Measurements from ENCODE around the gene LRRC34.

Gene LRRC34

GRCh38 chr3:169822091-169822490 lies 9.4 kb upstream of the LRRC34 start:
- DNase-seq (ENCODE audit: low read depth) = no peak
- TF ChIP-seq CTCF (conservative IDR thresholded peaks at IDR 0.05; ENCODE audit: control insufficient read depth, insufficient read depth, low read depth, low read length) = no peak
- H3K4me3 ChIP-seq (ENCODE audit: control insufficient read depth, low read depth, low read length) = no peak overlapping the region

GRCh38 chr3:169818316-169818715 lies 5.6 kb upstream of the LRRC34 start:
- H3K4me3 ChIP-seq (ENCODE audit: control insufficient read depth, low read depth, low read length) = no peak overlapping the region
- no peak for DNase-seq (ENCODE audit: low read depth)
- TF ChIP-seq CTCF (conservative IDR thresholded peaks at IDR 0.05; ENCODE audit: control insufficient read depth, insufficient read depth, low read depth, low read length) = no peak

- no peak overlapping the region for H3K4me3 ChIP-seq (ENCODE audit: control insufficient read depth, low read depth, low read length)
- no peak for TF ChIP-seq CTCF (conservative IDR thresholded peaks at IDR 0.05; ENCODE audit: control insufficient read depth, insufficient read depth, low read depth, low read length)
- no peak for DNase-seq (ENCODE audit: low read depth)
Measured at GRCh38 chr3:169815590-169816150, 3.0 kb upstream of the LRRC34 start.

- peak; percentile 12 for DNase-seq (ENCODE audit: low read depth)
- H3K4me3 ChIP-seq (ENCODE audit: control insufficient read depth, low read depth, low read length) = peak overlapping the region; percentile 19
- TF ChIP-seq CTCF (conservative IDR thresholded peaks at IDR 0.05; ENCODE audit: control insufficient read depth, insufficient read depth, low read depth, low read length) = peak; percentile 29
Measured at GRCh38 chr3:169813757-169814517, 1.2 kb upstream of the LRRC34 start.

GRCh38 chr3:169813278-169813677 lies 574 bp upstream of the LRRC34 start:
- H3K4me3 ChIP-seq (ENCODE audit: control insufficient read depth, low read depth, low read length) = peak overlapping the region; percentile 57
- TF ChIP-seq CTCF (conservative IDR thresholded peaks at IDR 0.05; ENCODE audit: control insufficient read depth, insufficient read depth, low read depth, low read length) = no peak
- no peak for DNase-seq (ENCODE audit: low read depth)

GRCh38 chr3:169811631-169812331 lies 923 bp downstream of the LRRC34 start:
- peak overlapping the region; percentile 57 for H3K4me3 ChIP-seq (ENCODE audit: control insufficient read depth, low read depth, low read length)
- no peak for TF ChIP-seq CTCF (conservative IDR thresholded peaks at IDR 0.05; ENCODE audit: control insufficient read depth, insufficient read depth, low read depth, low read length)
- DNase-seq (ENCODE audit: low read depth) = peak; percentile 82

Data from fibroblast of mammary gland (primary cell).